ENCODE results near the gene RPL38.

Gene RPL38

GRCh38 chr17:74216505-74216904 lies 13.0 kb downstream of the RPL38 start:
- Histone ChIP-seq H3K79me1 (ENCODE audit: low read length) (no peaks in the 10 kb centered on the region), H3K27ac (ENCODE audit: low read depth, low read length) (no peak overlapping the region), H3K4me2 (ENCODE audit: low read length) (no peak overlapping the region), H3K79me2 (ENCODE audit: control insufficient read depth, insufficient read depth, low read length) (no peaks in the 10 kb centered on the region), H3K18ac (ENCODE audit: low read length) (no peak overlapping the region), H3K23ac (ENCODE audit: low read length) (no peak overlapping the region), H2AK5ac (ENCODE audit: low read length) (no peak overlapping the region), H3K4me3 (ENCODE audit: low read length) (no peak overlapping the region), H2BK15ac (replicated peaks; ENCODE audit: low read depth) (no peak overlapping the region), H4K5ac (ENCODE audit: low read length) (no peak overlapping the region), H3K56ac (ENCODE audit: low read length) (no peak overlapping the region), H2BK5ac (ENCODE audit: low read length) (no peak overlapping the region), H3K4me1 (ENCODE audit: control insufficient read depth, low read depth, low read length) (peaks cover 3% of the 10 kb centered on the region), H3K27me3 (ENCODE audit: insufficient read depth, low read length, poor library complexity) (peaks cover 2% of the 10 kb centered on the region), H3K9ac (ENCODE audit: low read length) (no peak overlapping the region), H4K8ac (ENCODE audit: low read depth, low read length) (no peak overlapping the region), H3K36me3 (ENCODE audit: control insufficient read depth, insufficient read depth, low read length) (no peaks in the 10 kb centered on the region), H2BK120ac (ENCODE audit: low read depth, low read length) (no peak overlapping the region), H3K4ac (ENCODE audit: low read depth, low read length) (no peak overlapping the region)
- WGBS (ENCODE audit: extremely low coverage, insufficient coverage, low lambda C conversion rate) = no CpG with 5 or more reads among the region's 5 CpGs
- DNase-seq = no peak

GRCh38 chr17:74217037-74217730 lies 13.7 kb downstream of the RPL38 start:
- Histone ChIP-seq H3K56ac (ENCODE audit: low read length) (no peak overlapping the region), H3K36me3 (ENCODE audit: control insufficient read depth, insufficient read depth, low read length) (no peaks in the 10 kb centered on the region), H3K4me2 (ENCODE audit: low read length) (no peak overlapping the region), H2BK5ac (ENCODE audit: low read length) (no peak overlapping the region), H3K79me1 (ENCODE audit: low read length) (no peaks in the 10 kb centered on the region), H3K4me3 (ENCODE audit: low read length) (no peak overlapping the region), H2AK5ac (ENCODE audit: low read length) (no peak overlapping the region), H2BK15ac (replicated peaks; ENCODE audit: low read depth) (no peak overlapping the region), H3K27ac (ENCODE audit: low read depth, low read length) (no peak overlapping the region), H4K8ac (ENCODE audit: low read depth, low read length) (no peak overlapping the region), H3K23ac (ENCODE audit: low read length) (no peak overlapping the region), H4K5ac (ENCODE audit: low read length) (no peak overlapping the region), H3K79me2 (ENCODE audit: control insufficient read depth, insufficient read depth, low read length) (no peaks in the 10 kb centered on the region), H3K27me3 (ENCODE audit: insufficient read depth, low read length, poor library complexity) (peaks cover 2% of the 10 kb centered on the region), H2BK120ac (ENCODE audit: low read depth, low read length) (no peak overlapping the region), H3K4ac (ENCODE audit: low read depth, low read length) (no peak overlapping the region), H3K18ac (ENCODE audit: low read length) (no peak overlapping the region), H3K4me1 (ENCODE audit: control insufficient read depth, low read depth, low read length) (no peaks in the 10 kb centered on the region), H3K9ac (ENCODE audit: low read length) (no peak overlapping the region)
- no CpG with 5 or more reads among the region's 13 CpGs for WGBS (ENCODE audit: extremely low coverage, insufficient coverage, low lambda C conversion rate)
- DNase-seq = no peak

GRCh38 chr17:74217888-74218287 lies 14.4 kb downstream of the RPL38 start:
- Histone ChIP-seq H4K8ac (ENCODE audit: low read depth, low read length) (no peak overlapping the region), H3K79me2 (ENCODE audit: control insufficient read depth, insufficient read depth, low read length) (no peaks in the 10 kb centered on the region), H3K4ac (ENCODE audit: low read depth, low read length) (no peak overlapping the region), H3K18ac (ENCODE audit: low read length) (no peak overlapping the region), H3K36me3 (ENCODE audit: control insufficient read depth, insufficient read depth, low read length) (no peaks in the 10 kb centered on the region), H2BK5ac (ENCODE audit: low read length) (no peak overlapping the region), H2AK5ac (ENCODE audit: low read length) (no peak overlapping the region), H3K4me1 (ENCODE audit: control insufficient read depth, low read depth, low read length) (no peaks in the 10 kb centered on the region), H3K27me3 (ENCODE audit: insufficient read depth, low read length, poor library complexity) (no peaks in the 10 kb centered on the region), H3K4me2 (ENCODE audit: low read length) (no peak overlapping the region), H2BK15ac (replicated peaks; ENCODE audit: low read depth) (no peak overlapping the region), H4K5ac (ENCODE audit: low read length) (no peak overlapping the region), H3K4me3 (ENCODE audit: low read length) (no peak overlapping the region), H3K27ac (ENCODE audit: low read depth, low read length) (no peak overlapping the region), H2BK120ac (ENCODE audit: low read depth, low read length) (no peak overlapping the region), H3K56ac (ENCODE audit: low read length) (no peak overlapping the region), H3K23ac (ENCODE audit: low read length) (no peak overlapping the region), H3K79me1 (ENCODE audit: low read length) (no peaks in the 10 kb centered on the region), H3K9ac (ENCODE audit: low read length) (no peak overlapping the region)
- WGBS (ENCODE audit: extremely low coverage, insufficient coverage, low lambda C conversion rate) = no CpG with 5 or more reads among the region's 2 CpGs
- no peak for DNase-seq

GRCh38 chr17:74218436-74218835 lies 15.0 kb downstream of the RPL38 start:
- Histone ChIP-seq H2BK5ac (ENCODE audit: low read length) (no peak overlapping the region), H3K79me2 (ENCODE audit: control insufficient read depth, insufficient read depth, low read length) (no peaks in the 10 kb centered on the region), H2AK5ac (ENCODE audit: low read length) (no peak overlapping the region), H2BK15ac (replicated peaks; ENCODE audit: low read depth) (no peak overlapping the region), H3K23ac (ENCODE audit: low read length) (no peak overlapping the region), H3K4me2 (ENCODE audit: low read length) (no peak overlapping the region), H4K5ac (ENCODE audit: low read length) (no peak overlapping the region), H3K27ac (ENCODE audit: low read depth, low read length) (no peak overlapping the region), H3K36me3 (ENCODE audit: control insufficient read depth, insufficient read depth, low read length) (no peaks in the 10 kb centered on the region), H4K8ac (ENCODE audit: low read depth, low read length) (no peak overlapping the region), H3K4ac (ENCODE audit: low read depth, low read length) (no peak overlapping the region), H3K9ac (ENCODE audit: low read length) (no peak overlapping the region), H3K18ac (ENCODE audit: low read length) (no peak overlapping the region), H3K27me3 (ENCODE audit: insufficient read depth, low read length, poor library complexity) (no peaks in the 10 kb centered on the region), H3K56ac (ENCODE audit: low read length) (no peak overlapping the region), H2BK120ac (ENCODE audit: low read depth, low read length) (no peak overlapping the region), H3K4me1 (ENCODE audit: control insufficient read depth, low read depth, low read length) (no peaks in the 10 kb centered on the region), H3K4me3 (ENCODE audit: low read length) (no peak overlapping the region), H3K79me1 (ENCODE audit: low read length) (no peaks in the 10 kb centered on the region)
- WGBS (ENCODE audit: extremely low coverage, insufficient coverage, low lambda C conversion rate) = no CpG with 5 or more reads among the region's 8 CpGs
- no peak for DNase-seq

GRCh38 chr17:74219576-74220133 lies 16.2 kb downstream of the RPL38 start:
- no peak overlapping the region for H2BK15ac ChIP-seq (replicated peaks; ENCODE audit: low read depth)
- H2BK120ac ChIP-seq (ENCODE audit: low read depth, low read length) = no peak overlapping the region
- H3K27ac ChIP-seq (ENCODE audit: low read depth, low read length) = no peak overlapping the region
- no peak overlapping the region for H3K9ac ChIP-seq (ENCODE audit: low read length)
- no peak overlapping the region for H4K8ac ChIP-seq (ENCODE audit: low read depth, low read length)
- no peak overlapping the region for H3K4me3 ChIP-seq (ENCODE audit: low read length)
- no peaks in the 10 kb centered on the region for H3K27me3 ChIP-seq (ENCODE audit: insufficient read depth, low read length, poor library complexity)
- no peaks in the 10 kb centered on the region for H3K4me1 ChIP-seq (ENCODE audit: control insufficient read depth, low read depth, low read length)
- DNase-seq = no peak
- H3K4me2 ChIP-seq (ENCODE audit: low read length) = no peak overlapping the region
- no peaks in the 10 kb centered on the region for H3K79me1 ChIP-seq (ENCODE audit: low read length)
- no peak overlapping the region for H3K4ac ChIP-seq (ENCODE audit: low read depth, low read length)
- no peak overlapping the region for H2BK5ac ChIP-seq (ENCODE audit: low read length)
- no peaks in the 10 kb centered on the region for H3K36me3 ChIP-seq (ENCODE audit: control insufficient read depth, insufficient read depth, low read length)
- H3K56ac ChIP-seq (ENCODE audit: low read length) = no peak overlapping the region
- no peaks in the 10 kb centered on the region for H3K79me2 ChIP-seq (ENCODE audit: control insufficient read depth, insufficient read depth, low read length)
- no peak overlapping the region for H3K18ac ChIP-seq (ENCODE audit: low read length)
- WGBS (ENCODE audit: extremely low coverage, insufficient coverage, low lambda C conversion rate) = no CpG with 5 or more reads among the region's 3 CpGs
- no peak overlapping the region for H3K23ac ChIP-seq (ENCODE audit: low read length)
- no peak overlapping the region for H4K5ac ChIP-seq (ENCODE audit: low read length)
- H2AK5ac ChIP-seq (ENCODE audit: low read length) = no peak overlapping the region

- no CpG with 5 or more reads among the region's 2 CpGs for WGBS (ENCODE audit: extremely low coverage, insufficient coverage, low lambda C conversion rate)
- H3K56ac ChIP-seq (ENCODE audit: low read length) = no peak overlapping the region
- H2AK5ac ChIP-seq (ENCODE audit: low read length) = no peak overlapping the region
- H3K4me2 ChIP-seq (ENCODE audit: low read length) = no peak overlapping the region
- H3K79me2 ChIP-seq (ENCODE audit: control insufficient read depth, insufficient read depth, low read length) = no peaks in the 10 kb centered on the region
- no peak for DNase-seq
- no peak overlapping the region for H4K5ac ChIP-seq (ENCODE audit: low read length)
- H2BK120ac ChIP-seq (ENCODE audit: low read depth, low read length) = no peak overlapping the region
- H3K18ac ChIP-seq (ENCODE audit: low read length) = no peak overlapping the region
- no peaks in the 10 kb centered on the region for H3K27me3 ChIP-seq (ENCODE audit: insufficient read depth, low read length, poor library complexity)
- no peak overlapping the region for H3K23ac ChIP-seq (ENCODE audit: low read length)
- no peak overlapping the region for H2BK15ac ChIP-seq (replicated peaks; ENCODE audit: low read depth)
- H2BK5ac ChIP-seq (ENCODE audit: low read length) = no peak overlapping the region
- no peak overlapping the region for H3K9ac ChIP-seq (ENCODE audit: low read length)
- H3K27ac ChIP-seq (ENCODE audit: low read depth, low read length) = no peak overlapping the region
- H4K8ac ChIP-seq (ENCODE audit: low read depth, low read length) = no peak overlapping the region
- no peaks in the 10 kb centered on the region for H3K36me3 ChIP-seq (ENCODE audit: control insufficient read depth, insufficient read depth, low read length)
- H3K4me3 ChIP-seq (ENCODE audit: low read length) = no peak overlapping the region
- no peak overlapping the region for H3K4ac ChIP-seq (ENCODE audit: low read depth, low read length)
- H3K79me1 ChIP-seq (ENCODE audit: low read length) = no peaks in the 10 kb centered on the region
- no peaks in the 10 kb centered on the region for H3K4me1 ChIP-seq (ENCODE audit: control insufficient read depth, low read depth, low read length)
Measured at GRCh38 chr17:74220219-74220618, 16.7 kb downstream of the RPL38 start.

Data from mesendoderm (in vitro differentiated cells).